Fibroblast of peridontal ligament (primary cell): ENCODE data around the gene HPF1.
A peak's percentile ranks its signal among the peaks of the same experiment; 100 is the strongest.
"Not testable (repeated sequence)": the region's sequence is repeated elsewhere in the genome, so short reads cannot be mapped to it uniquely, and the experiment has no call there.

Experiments used
- DNase-seq: peaks from one replicate; pipeline ENCODE4 v3.0.0-alpha.2; 2010; ENCODE audit errors: extremely low read depth

The HPF1 gene

GRCh38 chr4:169757575-169758184 lies at the start of gene HPF1:
Gene HPF1, minus strand, starts transcription at chr4:169757944. Its CDS starts 67 bp downstream, at chr4:169757877.
- DNase-seq, result peak; percentile 79

GRCh38 chr4:169806770-169807169 lies 49.0 kb upstream of the HPF1 start:
- DNase-seq, result not testable (repeated sequence)

GRCh38 chr4:169803413-169803812 lies 45.7 kb upstream of the HPF1 start:
- DNase-seq, result no peak

GRCh38 chr4:169802873-169803272 lies 45.1 kb upstream of the HPF1 start:
- DNase-seq, result no peak

GRCh38 chr4:169800541-169800940 lies 42.8 kb upstream of the HPF1 start:
- no peak for DNase-seq

- DNase-seq, result no peak
These were observed 41.5 kb upstream of the HPF1 start for GRCh38 chr4:169799260-169799659.

- DNase-seq, result no peak
These were observed 37.8 kb upstream of the HPF1 start for GRCh38 chr4:169795585-169795984.

- peak; percentile 77 for DNase-seq
These were observed 33.9 kb upstream of the HPF1 start for GRCh38 chr4:169791527-169792156.

GRCh38 chr4:169791062-169791461 lies 33.3 kb upstream of the HPF1 start:
- no peak for DNase-seq

- no peak for DNase-seq
These were observed 17.0 kb upstream of the HPF1 start for GRCh38 chr4:169774466-169775445.

GRCh38 chr4:169773889-169774288 lies 16.1 kb upstream of the HPF1 start:
- DNase-seq, result no peak

GRCh38 chr4:169771556-169772080 lies 13.9 kb upstream of the HPF1 start:
- peak; percentile 7 for DNase-seq

GRCh38 chr4:169770416-169770815 lies 12.7 kb upstream of the HPF1 start:
- DNase-seq, result peak; percentile 18

- no peak for DNase-seq
These were observed 10.6 kb upstream of the HPF1 start for GRCh38 chr4:169768385-169768784.

GRCh38 chr4:169766741-169767140 lies 9.0 kb upstream of the HPF1 start:
- no peak for DNase-seq

- peak; percentile 88 for DNase-seq
These were observed 8.1 kb upstream of the HPF1 start for GRCh38 chr4:169765835-169766234.

GRCh38 chr4:169761846-169762245 lies 4.1 kb upstream of the HPF1 start:
- no peak for DNase-seq

- DNase-seq, result peak; percentile 15
These were observed 738 bp upstream of the HPF1 start for GRCh38 chr4:169758401-169758962.

- DNase-seq, result peak; percentile 10
These were observed 671 bp downstream of the HPF1 start for GRCh38 chr4:169756971-169757574.

- DNase-seq, result peak; percentile 82
These were observed 12.5 kb downstream of the HPF1 start for GRCh38 chr4:169745291-169745690.

GRCh38 chr4:169744601-169745000 lies 13.1 kb downstream of the HPF1 start:
- no peak for DNase-seq
